K562 (cell line): ENCODE data around the gene CBFA2T2. TPM values are rescaled to one million over a fixed set of nuclear protein-coding genes. Genes with fewer than 3 reads are reported as not detected.
A peak's percentile ranks its signal among the peaks of the same experiment; 100 is the strongest.

ENCODE experiments used
- ATAC-seq: fragments of 200-7000 bp; cut with Tn5 transposase; 3 replicates; pipeline ENCODE4 v1.9.1; 2020; ENCODE audit warnings: moderate library complexity
- BruUV-seq: library from RNA; stranded (reverse); fragments of 400-500 nt; replicated peaks from 2 replicates; lab custom pipeline; 2021; lab: Mats Ljungman, UMichigan
- CTCF ChIA-PET: fragments of 300-600 bp; formaldehyde crosslinking; extraction: SDS; loops from one replicate; lab custom pipeline; 2021; ENCODE audit warnings: low intra/inter-chr PET ratio; lab: Yijun Ruan, JAX
- POLR2A ChIA-PET: fragments of 300-600, 350-650 bp; sonication (Branson Sonifier 250); formaldehyde crosslinking; extraction: SDS; loops from one replicate; lab custom pipeline; 2021; ENCODE audit warnings: antibody characterized with exemption, inconsistent platforms; lab: Yijun Ruan, JAX
- DNase-seq, 4 experiments: peaks; one replicate each; pipeline versions ENCODE4 v3.0.0 to v3.0.0-alpha.2; 2011 to 2018; ENCODE audit warnings: low spot score in 3 of 4, mixed read lengths in 3 of 4; ENCODE audit errors: extremely low read depth in 1 of 4
- FAIRE-seq: peaks from 2 replicates; lab custom pipeline; 2011; peaks lifted over from hg19 to GRCh38; lab: Jason Lieb, UNC
- H2AFZ ChIP-seq: 2 replicates; pipeline ENCODE4 v1.6.0; 2011; ENCODE audit warnings: low read depth, low read length, control low read depth, inconsistent platforms
- H3K27ac ChIP-seq: fragments of 200-600 bp; 3 replicates; pipeline ENCODE4 v1.8.0; 2011; ENCODE audit warnings: low read depth, mild to moderate bottlenecking, control low read depth, inconsistent platforms, low read length, moderate library complexity, mixed read lengths; ENCODE audit errors: extremely low read depth
- H3K27me3 ChIP-seq, 2 experiments: fragments of 300-600 bp in 1 of 2; 2 replicates in 1 of 2; 3 replicates in 1 of 2; pipeline versions ENCODE4 v1.6.0 to v1.8.0; 2011; ENCODE audit warnings: inconsistent platforms in 2 of 2, low read length in 2 of 2, mild to moderate bottlenecking in 1 of 2, mixed read lengths in 1 of 2, moderate library complexity in 1 of 2; ENCODE audit not compliant: control insufficient read depth in 2 of 2, insufficient read depth in 2 of 2
- H3K36me3 ChIP-seq: fragments of 300-600 bp; 3 replicates; pipeline ENCODE4 v1.8.0; 2011; ENCODE audit warnings: mild to moderate bottlenecking, low read length, inconsistent platforms; ENCODE audit not compliant: control insufficient read depth, insufficient read depth
- H3K4me1 ChIP-seq, 2 experiments: fragments of 200-600 bp in 1 of 2; replicated peaks in 1 of 2; 2 replicates in 1 of 2; 3 replicates in 1 of 2; pipeline versions ENCODE4 v1.5.1 to v1.8.0; 2011; ENCODE audit warnings: inconsistent platforms in 2 of 2, low read length in 2 of 2, mild to moderate bottlenecking in 1 of 2, mixed read lengths in 1 of 2, moderate library complexity in 1 of 2; ENCODE audit not compliant: control insufficient read depth in 2 of 2, insufficient read depth in 2 of 2
- H3K4me2 ChIP-seq: 2 replicates; pipeline ENCODE4 v1.6.1; 2011; ENCODE audit warnings: low read length, control low read depth, inconsistent platforms, mixed read lengths; ENCODE audit not compliant: insufficient read depth
- H3K4me3 ChIP-seq: fragments of 200-600 bp; sonication (generic), shearing (Covaris generic); 2 replicates; pipeline ENCODE4 v1.5.1; 2016; ENCODE audit warnings: control low read depth, inconsistent platforms
- H3K79me2 ChIP-seq: fragments of 200-600 bp; 3 replicates; pipeline ENCODE4 v1.8.0; 2011; ENCODE audit warnings: low read length, inconsistent platforms; ENCODE audit not compliant: control insufficient read depth, insufficient read depth
- H3K9ac ChIP-seq, 2 experiments: 2 replicates each; pipeline versions ENCODE4 v1.6.0 to v1.6.1; 2011; ENCODE audit warnings: low read depth in 2 of 2, low read length in 2 of 2, control low read depth in 1 of 2, inconsistent platforms in 1 of 2, mild to moderate bottlenecking in 1 of 2, mixed read lengths in 1 of 2; ENCODE audit not compliant: insufficient read depth in 1 of 2
- H3K9me1 ChIP-seq: one replicate; pipeline ENCODE4 v1.6.0; 2011; ENCODE audit warnings: inconsistent platforms, mild to moderate bottlenecking, low read length, moderate library complexity; ENCODE audit not compliant: control insufficient read depth, insufficient read depth
- H3K9me3 ChIP-seq: replicated peaks from 2 replicates; pipeline ENCODE4 v1.5.1; 2011; ENCODE audit warnings: low read depth, low read length, inconsistent platforms; ENCODE audit not compliant: control insufficient read depth, insufficient read depth
- H4K20me1 ChIP-seq: replicated peaks from 2 replicates; pipeline ENCODE4 v1.6.1; 2011; ENCODE audit warnings: low read length, inconsistent platforms, mixed read lengths; ENCODE audit not compliant: control insufficient read depth, insufficient read depth
- CEBPG ChIP-seq, 3 experiments: fragments of 200-800 bp in 1 of 3; sonication (Bioruptor generic) in 1 of 3; sonication (generic) in 1 of 3; formaldehyde crosslinking in 1 of 3; IDR thresholded peaks in 2 of 3; conservative IDR thresholded peaks in 1 of 3; 2 replicates each; pipeline versions ENCODE4 v1.6.1 to v1.8.0; 2016 to 2022; ENCODE audit warnings: missing compliant biosample characterization in 2 of 3, missing genetic modification characterization in 2 of 3, mild to moderate bottlenecking in 1 of 3, missing genetic modification reagents in 1 of 3
- CEBPZ ChIP-seq: fragments of 150-350 bp; IDR thresholded peaks from 2 replicates; pipeline ENCODE4 v1.6.1; 2014; ENCODE audit warnings: low read depth, mild to moderate bottlenecking, low read length, borderline replicate concordance
- HDAC6 ChIP-seq: IDR thresholded peaks from 2 replicates; pipeline ENCODE4 v1.6.1; 2012; ENCODE audit warnings: low read depth, mild to moderate bottlenecking, control low read depth, inconsistent platforms, low read length, moderate library complexity
- MTA2 ChIP-seq: fragments of 450-650 bp; IDR thresholded peaks from 2 replicates; pipeline ENCODE4 v1.6.1; 2016; ENCODE audit warnings: low read depth
- NFATC3 ChIP-seq: fragments of 450-650 bp; IDR thresholded peaks from 2 replicates; pipeline ENCODE4 v1.6.1; 2017; ENCODE audit warnings: mild to moderate bottlenecking
- RAD21 ChIP-seq, 2 experiments: fragments of 250-450 bp in 1 of 2; fragments of 450-650 bp in 1 of 2; sonication (Bioruptor Pico) in 1 of 2; formaldehyde crosslinking in 1 of 2; IDR thresholded peaks in 1 of 2; conservative IDR thresholded peaks in 1 of 2; 2 replicates each; pipeline versions ENCODE4 v1.4.0 to v1.8.0; 2020 to 2022; ENCODE audit warnings: mild to moderate bottlenecking in 2 of 2, moderate library complexity in 1 of 2
- ZNF347 ChIP-seq: fragments of 450-650 bp; formaldehyde crosslinking; IDR thresholded peaks from 2 replicates; pipeline ENCODE4 v1.4.0; 2020; ENCODE audit warnings: low read depth, mild to moderate bottlenecking, moderate library complexity
- ZNF436 ChIP-seq: fragments of 250-450, 450-650 bp; sonication (Bioruptor Pico); formaldehyde crosslinking; IDR thresholded peaks from 2 replicates; pipeline ENCODE4 v1.7.0; 2020; ENCODE audit warnings: mild to moderate bottlenecking
- ZNF609 ChIP-seq: sonication (generic); formaldehyde crosslinking; IDR thresholded peaks from 2 replicates; pipeline ENCODE4 v1.8.1; 2023; ENCODE audit warnings: missing genetic modification reagents, mild to moderate bottlenecking, borderline replicate concordance
- ZNF77 ChIP-seq: fragments of 250-450 bp; sonication (Bioruptor Pico); IDR thresholded peaks from 2 replicates; pipeline ENCODE4 v1.5.0; 2020
- WGBS: fragments of 100-300 bp; shearing (Covaris generic); methylation state at CpG from one replicate; pipeline ENCODE4 v1.1.6; 2016; ENCODE audit warnings: low coverage, mixed read lengths; ENCODE audit not compliant: insufficient coverage; ENCODE audit errors: missing lambda C conversion rate; 5-methylcytosine and 5-hydroxymethylcytosine counted together
- in situ Hi-C: fragments of 300-500 bp; cut with MboI; formaldehyde crosslinking; loops from 4 replicates; pipeline ENCODE4 v1.15.0; 2018; ENCODE audit warnings: inconsistent platforms, mixed read lengths
- intact Hi-C: fragments of 100-400 bp; cut with micrococcal nuclease; formaldehyde crosslinking; loops from 2 replicates; pipeline ENCODE4 v1.14.2; 2022
- polyA plus RNA-seq, 8 experiments: library from polyadenylated mRNA; depleted of rRNA in 4 of 8; stranded (reverse) in 5 of 8; unstranded in 3 of 8; fragments of >200 nt; fragmentation: Nextera tagmentation in 2 of 8; fragmentation: Illumina TruSeq in 1 of 8; extraction: Ambion mirVana in 2 of 8; extraction: Trizol in 1 of 8; gene quantifications; 2 replicates each; pipeline versions ENCODE4 v1.2.1 to v1.2.3, GENCODE V29; 2011 to 2014; ENCODE audit warnings: inconsistent platforms in 1 of 8, missing spikeins in 1 of 8
- total RNA-seq, 7 experiments: library from RNA; depleted of rRNA in 6 of 7; stranded (reverse); fragments of >200 nt in 6 of 7; fragmentation: Illumina TruSeq in 2 of 7; extraction: Trizol in 2 of 7; gene quantifications; 2 replicates each; pipeline versions ENCODE4 v1.2.1 to v1.2.3, GENCODE V29; 2011 to 2021; ENCODE audit warnings: low replicate concordance in 1 of 7

Gene CBFA2T2
- total and polyA plus RNA-seq, 9 of the 15 experiments (the other 6 are each of a cell fraction or from before 2014, with no cell fraction given) = 0.27 to 9.6 (median 5.8) TPM

GRCh38 chr20:33644313-33645071 is 154.6 kb downstream of the CBFA2T2 start:
- H2AFZ ChIP-seq = no peak overlapping the region
- ChIA-PET CTCF (no interaction called here), POLR2A (interaction anchor here (0.5 to 0.6 kb wide), 2 partner anchors 81 to 106 kb away, joined by 3 read pairs; no protein-coding TSS in a partner anchor)
- intact Hi-C loops (no loop called here), in situ Hi-C loops (no loop called here)
- peaks cover 5% of the 10 kb centered on the region for H3K9me1 ChIP-seq
- 89% methylated on average over 23 of the region's 28 CpGs for WGBS
- H3K4me3 ChIP-seq = no peak overlapping the region
- H3K4me2 ChIP-seq = no peak overlapping the region
- no peaks in the 10 kb centered on the region for H3K27me3 ChIP-seq
- H3K9me3 ChIP-seq = no peaks in the 10 kb centered on the region; the same call in 1 of the 2 replicates
- H3K9ac ChIP-seq = peak overlapping the region in 1 of 2 experiments; percentile 13; a peak in 2 of 4 replicates
- H3K79me2 ChIP-seq = no peaks in the 10 kb centered on the region
- H3K4me1 ChIP-seq = peaks cover 3 to 17% of the 10 kb centered on the region in 2 experiments; a peak in 2 of 5 replicates
- FAIRE-seq (no peak), ATAC-seq (no peak), DNase-seq (no peak)
- peaks cover 9% of the 10 kb centered on the region; the same call in 1 of the 2 replicates for H4K20me1 ChIP-seq
- peaks cover 30% of the 10 kb centered on the region; the same call in 2 of the 3 replicates for H3K36me3 ChIP-seq
- no TSS peak for BruUV-seq
- H3K27ac ChIP-seq = no peak overlapping the region
- TF ChIP-seq HDAC6 = no peak
- no peak for TF ChIP-seq MTA2
- no peak for TF ChIP-seq ZNF77 (CRISPR knock-in tag)
- no peak for TF ChIP-seq CEBPG (CRISPR knock-in tag; IDR thresholded peaks at IDR 0.05)
- TF ChIP-seq CEBPG (tag; conservative IDR thresholded peaks at IDR 0.05 in 1 of 2, IDR thresholded peaks at IDR 0.05 in 1 of 2) = no peak
- TF ChIP-seq CEBPZ = no peak
- no peak for TF ChIP-seq ZNF609 (CRISPR knock-in tag)
- no peak for TF ChIP-seq RAD21 (CRISPR knock-in tag; conservative IDR thresholded peaks at IDR 0.05 in 1 of 2, IDR thresholded peaks at IDR 0.05 in 1 of 2)
- no peak for TF ChIP-seq NFATC3
- TF ChIP-seq ZNF347 (CRISPR knock-in tag) = no peak
- no peak for TF ChIP-seq ZNF436 (CRISPR knock-in tag)
